Right atrium auricular region (tissue), 2 donors: Measurements from ENCODE around the gene SIRPA. TPM values are rescaled to one million over a fixed set of nuclear protein-coding genes. Genes with fewer than 3 reads are reported as not detected.
A peak's percentile ranks its signal among the peaks of the same experiment; 100 is the strongest.

Source experiments
- DNase-seq: peaks from one replicate; pipeline ENCODE4 v3.0.0-alpha.2; 2019; ENCODE audit warnings: low spot score
- H3K27ac ChIP-seq, 2 donors: fragments of 200-600 bp; sonication (generic); 1 replicate in 1 of 2; 2 replicates in 1 of 2; pipeline ENCODE4 v1.5.1; 2016 to 2019
- H3K27me3 ChIP-seq, 2 donors: fragments of 200-600 bp; sonication (generic); one replicate each; pipeline versions ENCODE4 v1.5.1 to v1.6.0; 2017 to 2019
- H3K36me3 ChIP-seq: fragments of 200-600 bp; sonication (generic); one replicate; pipeline ENCODE4 v1.5.1; 2016
- H3K4me1 ChIP-seq, 2 donors: fragments of 200-600 bp; sonication (generic); one replicate each; pipeline versions ENCODE4 v1.5.1 to v1.6.0; 2017 to 2019
- H3K4me3 ChIP-seq, 2 donors: fragments of 200-600 bp; sonication (generic); 1 replicate in 1 of 2; 2 replicates in 1 of 2; pipeline ENCODE4 v1.5.1; 2017 to 2019; ENCODE audit warnings: mild to moderate bottlenecking in 1 of 2, moderate library complexity in 1 of 2
- H3K9me3 ChIP-seq, 2 donors: fragments of 200-600 bp; sonication (generic); one replicate each; pipeline ENCODE4 v1.5.1; 2019
- CTCF ChIP-seq, 2 donors: fragments of 200-600 bp; sonication (generic); IDR thresholded peaks; one replicate each; pipeline ENCODE4 v1.5.1; 2019; ENCODE audit warnings: antibody characterized with exemption in 2 of 2
- total RNA-seq, 2 donors: library from RNA; depleted of rRNA; stranded (reverse); fragments of >200 nt; gene quantifications; one replicate each; pipeline ENCODE4 v1.1.0, GENCODE V29; 2016

SIRPA gene
- total RNA-seq, 2 donors from 2014 or later = 32.4 to 58.5 TPM

GRCh38 chr20:1937316-1937976 is 42.2 kb downstream of the SIRPA start:
- H3K36me3 ChIP-seq = peaks cover 7% of the 10 kb centered on the region
- H3K27me3 ChIP-seq = no peaks in the 10 kb centered on the region
- H3K4me3 ChIP-seq = no peak overlapping the region
- no peak for DNase-seq
- peaks cover 0 to 45% of the 10 kb centered on the region in 2 donors for H3K4me1 ChIP-seq
- H3K9me3 ChIP-seq = no peaks in the 10 kb centered on the region
- peak overlapping the region in 1 of 2 donors; percentile 20 for H3K27ac ChIP-seq
- no peak for TF ChIP-seq CTCF (IDR thresholded peaks at IDR 0.05)

GRCh38 chr20:1938464-1939269 is 43.5 kb downstream of the SIRPA start:
- H3K27ac ChIP-seq = no peak overlapping the region
- no peaks in the 10 kb centered on the region for H3K9me3 ChIP-seq
- H3K27me3 ChIP-seq = no peaks in the 10 kb centered on the region
- TF ChIP-seq CTCF (IDR thresholded peaks at IDR 0.05) = no peak
- no peak overlapping the region for H3K4me3 ChIP-seq
- no peak for DNase-seq
- H3K4me1 ChIP-seq = peaks cover 0 to 49% of the 10 kb centered on the region in 2 donors
- peaks cover 7% of the 10 kb centered on the region for H3K36me3 ChIP-seq

- no peak for DNase-seq
Measured at GRCh38 chr20:1939270-1939595, 44.0 kb downstream of the SIRPA start.

GRCh38 chr20:1940581-1940980 is 45.4 kb downstream of the SIRPA start:
- H3K4me1 ChIP-seq = peaks cover 0 to 47% of the 10 kb centered on the region in 2 donors

More at GRCh38 chr20:1939270-1939595, 44.0 kb downstream of the SIRPA start:
- Histone ChIP-seq H3K27me3 (no peaks in the 10 kb centered on the region), H3K9me3 (no peaks in the 10 kb centered on the region), H3K36me3 (peaks cover 7% of the 10 kb centered on the region), H3K4me1 (peaks cover 0 to 49% of the 10 kb centered on the region in 2 donors), H3K4me3 (no peak overlapping the region), H3K27ac (no peak overlapping the region)
- no peak for TF ChIP-seq CTCF (IDR thresholded peaks at IDR 0.05)

GRCh38 chr20:1941226-1941625 is 46.0 kb downstream of the SIRPA start:
- DNase-seq = no peak
- Histone ChIP-seq H3K9me3 (no peaks in the 10 kb centered on the region), H3K36me3 (peaks cover 7% of the 10 kb centered on the region), H3K27me3 (no peaks in the 10 kb centered on the region), H3K4me1 (peaks cover 0 to 51% of the 10 kb centered on the region in 2 donors), H3K27ac (peak overlapping the region; percentile 23 to 37), H3K4me3 (no peak overlapping the region)
- no peak for TF ChIP-seq CTCF (IDR thresholded peaks at IDR 0.05)

More at GRCh38 chr20:1940581-1940980, 45.4 kb downstream of the SIRPA start:
- Histone ChIP-seq H3K36me3 (peaks cover 7% of the 10 kb centered on the region), H3K9me3 (no peaks in the 10 kb centered on the region), H3K27me3 (no peaks in the 10 kb centered on the region), H3K4me3 (no peak overlapping the region), H3K27ac (no peak overlapping the region)
- DNase-seq = no peak
- no peak for TF ChIP-seq CTCF (IDR thresholded peaks at IDR 0.05)
